GM18951 (cell line): ENCODE measurements around the gene TRIM45.
"Not testable (repeated sequence)": the region's sequence is repeated elsewhere in the genome, so short reads cannot be mapped to it uniquely, and the experiment has no call there.

ENCODE experiments used
- POLR2A ChIP-seq: IDR thresholded peaks from 4 replicates; pipeline ENCODE4 v1.6.1; 2011; ENCODE audit warnings: mild to moderate bottlenecking; ENCODE audit not compliant: insufficient read length, insufficient read depth; ENCODE audit errors: extremely low read depth
- in situ Hi-C: fragments of 300-500 bp; cut with MboI; formaldehyde crosslinking; loops from one replicate; pipeline ENCODE4 v1.12.0; 2022; ENCODE audit warnings: low sequenced_read_pairs, mixed read lengths, inconsistent platforms; ENCODE audit not compliant: unreplicated experiment

Gene TRIM45, protein sequence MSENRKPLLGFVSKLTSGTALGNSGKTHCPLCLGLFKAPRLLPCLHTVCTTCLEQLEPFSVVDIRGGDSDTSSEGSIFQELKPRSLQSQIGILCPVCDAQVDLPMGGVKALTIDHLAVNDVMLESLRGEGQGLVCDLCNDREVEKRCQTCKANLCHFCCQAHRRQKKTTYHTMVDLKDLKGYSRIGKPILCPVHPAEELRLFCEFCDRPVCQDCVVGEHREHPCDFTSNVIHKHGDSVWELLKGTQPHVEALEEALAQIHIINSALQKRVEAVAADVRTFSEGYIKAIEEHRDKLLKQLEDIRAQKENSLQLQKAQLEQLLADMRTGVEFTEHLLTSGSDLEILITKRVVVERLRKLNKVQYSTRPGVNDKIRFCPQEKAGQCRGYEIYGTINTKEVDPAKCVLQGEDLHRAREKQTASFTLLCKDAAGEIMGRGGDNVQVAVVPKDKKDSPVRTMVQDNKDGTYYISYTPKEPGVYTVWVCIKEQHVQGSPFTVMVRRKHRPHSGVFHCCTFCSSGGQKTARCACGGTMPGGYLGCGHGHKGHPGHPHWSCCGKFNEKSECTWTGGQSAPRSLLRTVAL

DNA sequence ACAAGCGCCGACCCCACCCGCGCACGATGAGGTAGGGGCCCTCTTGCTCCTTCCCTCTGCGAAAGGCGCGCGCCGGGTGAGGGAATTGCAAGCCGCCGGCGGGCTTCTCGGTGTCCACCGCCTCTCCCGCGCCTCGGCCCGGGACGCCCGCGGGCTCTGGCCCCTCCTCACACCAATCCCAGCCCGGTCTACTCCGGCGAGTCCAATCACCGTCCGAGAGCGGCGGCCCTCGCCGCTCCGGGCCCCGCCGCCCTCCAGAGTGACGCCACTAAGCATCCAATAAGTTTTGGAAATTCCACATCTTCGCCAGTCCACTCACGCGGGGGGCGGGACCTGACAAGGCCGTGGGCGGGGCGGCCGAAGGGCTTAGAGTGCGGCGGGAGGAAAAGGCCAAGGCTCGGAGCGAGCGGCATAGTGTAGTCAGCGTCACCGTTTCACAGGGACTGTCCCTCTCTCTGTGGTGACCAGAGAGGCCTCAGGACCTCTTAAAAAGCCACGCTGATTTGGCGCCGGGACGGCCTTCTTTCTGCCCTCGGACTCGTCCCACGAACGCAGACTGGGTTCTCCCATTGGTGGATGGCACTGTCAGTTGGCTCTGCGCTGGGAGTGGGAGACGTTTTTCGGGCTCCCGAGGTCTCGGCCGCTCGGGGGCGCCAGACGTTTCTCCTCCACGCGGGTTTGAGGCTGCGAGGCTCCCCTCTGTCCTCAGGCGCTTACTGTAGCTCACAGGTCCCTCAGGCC, at the start of gene TRIM45:
TSS of gene TRIM45 (minus strand) at position 161 of the 741 bp plus-strand sequence. CDS start 548 bp downstream, outside the sequence.
- in situ Hi-C loops = no loop called here
- TF ChIP-seq POLR2A = peak; percentile 44

DNA sequence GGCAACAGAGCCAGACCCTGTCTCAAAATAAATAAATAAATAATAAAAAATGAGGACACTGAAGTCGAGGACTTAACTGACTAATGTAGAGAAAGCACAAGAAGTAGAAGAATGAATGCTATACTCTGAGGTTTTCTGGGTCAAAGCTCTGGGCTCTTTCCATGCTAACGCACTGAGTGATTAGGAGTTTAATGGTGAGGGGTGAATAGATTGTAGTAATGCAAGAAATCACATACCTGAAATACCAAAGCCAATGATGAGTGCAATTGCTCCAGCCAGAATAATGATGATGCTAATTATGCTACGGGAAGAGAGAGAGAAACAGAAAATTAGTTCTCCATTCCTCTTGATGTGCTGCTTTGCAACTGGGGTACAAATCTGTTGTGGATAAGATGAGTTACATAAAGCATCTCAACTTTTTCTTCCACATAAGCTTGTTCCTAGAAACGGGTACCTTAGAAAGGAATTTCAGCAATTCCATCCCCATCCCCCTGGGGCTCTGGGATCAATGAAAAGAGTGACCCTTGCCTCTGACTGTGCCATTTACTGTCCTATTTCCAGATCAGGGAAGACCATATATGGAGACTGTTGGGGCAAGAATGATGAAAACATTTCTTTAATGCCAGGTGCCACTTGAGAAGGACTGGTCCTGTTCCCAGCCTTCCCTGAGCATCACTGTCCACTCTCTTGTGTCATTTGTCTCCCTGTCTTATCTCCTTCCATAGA, 48.5 kb upstream of the TRIM45 start:
- in situ Hi-C loops = no loop called here
- no peak for TF ChIP-seq POLR2A

DNA sequence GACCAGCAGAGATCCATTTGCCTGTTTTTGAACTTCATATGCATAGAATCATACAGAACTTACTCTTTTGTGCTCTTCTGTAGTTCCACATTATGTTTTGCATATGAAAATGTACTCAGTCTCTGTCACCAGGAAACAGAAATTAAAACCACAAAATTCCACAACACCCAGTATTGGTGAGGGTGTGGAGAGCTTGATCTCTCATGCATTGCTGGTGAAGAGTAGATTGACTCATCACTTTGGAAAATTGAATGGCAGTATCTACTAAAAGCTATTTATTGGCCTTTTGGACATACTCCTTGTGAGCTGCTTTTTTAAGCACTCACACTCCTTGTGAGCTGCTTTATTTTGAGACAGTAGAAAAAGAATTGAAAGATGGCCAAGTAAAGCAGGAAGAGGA, 45.9 kb upstream of the TRIM45 start:
- no peak for TF ChIP-seq POLR2A
- in situ Hi-C loops = no loop called here

DNA sequence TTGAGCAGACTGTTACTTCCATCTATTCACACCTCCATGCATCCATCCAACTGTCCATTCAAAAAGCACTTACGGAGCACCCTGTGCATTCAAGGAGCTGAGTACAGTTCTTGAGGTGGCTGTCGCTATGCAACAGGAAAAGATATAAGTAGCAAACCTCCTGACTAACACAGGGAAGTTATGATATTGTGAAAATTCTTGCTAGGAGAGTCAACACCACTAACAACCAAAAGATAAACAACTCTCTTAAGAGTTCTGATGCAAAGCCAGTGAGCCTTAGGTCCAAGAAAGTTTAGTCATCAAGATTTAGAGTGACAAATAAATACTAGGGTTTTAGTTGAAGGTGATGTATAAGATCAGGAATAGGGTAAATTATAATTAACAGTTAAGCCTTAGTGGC, 44.5 kb upstream of the TRIM45 start:
- in situ Hi-C loops = no loop called here
- TF ChIP-seq POLR2A = no peak

DNA sequence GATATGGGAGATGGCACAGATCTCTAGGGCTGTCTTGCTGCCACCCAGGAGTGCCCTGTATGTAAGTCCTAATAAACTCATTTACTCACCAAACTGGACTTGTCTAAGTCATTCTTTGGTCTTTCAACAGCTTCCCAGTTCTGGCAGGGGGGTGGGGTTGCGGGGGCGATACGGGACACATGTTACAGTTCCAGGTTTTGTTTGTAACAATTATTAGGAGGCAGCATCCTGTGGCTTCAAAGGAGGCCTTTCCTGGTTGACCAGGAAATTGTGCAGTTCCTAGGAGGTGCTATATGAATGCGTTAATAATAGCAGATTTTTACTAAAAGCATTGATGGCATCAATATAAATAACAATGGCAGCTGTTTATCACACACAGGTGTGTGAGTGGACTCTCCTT, 42.7 kb upstream of the TRIM45 start:
- in situ Hi-C loops = no loop called here
- no peak for TF ChIP-seq POLR2A

DNA sequence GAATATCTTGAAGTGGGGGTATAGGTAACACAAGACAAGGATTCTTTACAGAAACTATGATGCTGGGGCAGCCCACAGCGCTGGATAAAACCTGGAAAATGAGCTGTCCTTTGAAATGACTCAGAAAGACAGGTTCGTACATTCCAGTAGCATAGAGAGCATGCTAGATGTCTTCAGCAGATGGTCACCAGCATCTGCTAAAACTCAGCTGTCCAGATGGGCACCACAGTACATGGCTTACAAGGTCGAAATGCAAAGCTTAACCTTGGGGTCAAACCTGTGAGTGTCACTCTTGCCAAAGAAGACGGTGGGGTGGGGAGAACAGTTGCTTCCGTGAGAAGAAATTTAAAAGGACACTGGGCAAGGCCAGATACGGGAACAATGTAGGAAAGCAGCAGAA, 41.3 kb upstream of the TRIM45 start:
- TF ChIP-seq POLR2A = no peak
- in situ Hi-C loops = no loop called here

DNA sequence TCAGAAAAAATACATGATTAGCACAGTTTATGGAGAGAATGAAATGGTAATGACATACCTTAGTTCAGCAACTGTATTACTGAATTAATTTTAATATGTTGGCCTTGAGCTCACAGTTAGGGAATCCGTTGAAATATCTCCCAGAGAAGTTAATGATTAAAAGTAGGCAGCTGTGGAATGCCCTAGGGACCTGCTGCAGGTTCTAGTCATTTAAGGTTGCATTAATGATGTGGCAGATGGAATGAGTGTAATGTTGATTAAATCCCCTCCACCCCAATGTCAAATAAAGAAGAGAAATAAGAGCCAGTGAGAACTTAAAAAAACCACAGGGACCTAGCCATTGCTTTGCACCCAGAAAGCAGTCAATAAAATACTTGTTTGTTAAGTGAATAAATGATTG, 40.3 kb upstream of the TRIM45 start:
- in situ Hi-C loops = no loop called here
- no peak for TF ChIP-seq POLR2A

DNA sequence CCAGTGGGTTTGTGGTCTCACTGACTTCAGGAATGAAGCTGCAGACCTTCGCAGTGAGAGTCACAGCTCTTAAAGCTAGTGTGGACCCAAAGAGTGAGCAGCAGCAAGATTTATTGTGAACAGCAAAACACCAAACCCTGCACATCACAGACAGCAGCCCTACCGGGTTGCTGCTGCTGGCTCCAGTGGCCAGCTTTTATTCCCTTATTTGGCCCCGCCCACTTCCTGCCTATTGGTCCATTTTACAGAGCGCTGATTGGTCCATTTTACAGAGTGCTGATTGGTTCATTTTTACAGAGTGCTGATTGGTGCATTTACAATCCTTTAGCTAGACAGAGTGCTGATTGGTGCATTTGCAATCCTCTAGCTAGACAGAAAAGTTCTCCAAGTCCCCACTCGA, 29.8 kb upstream of the TRIM45 start:
- in situ Hi-C loops = not testable (repeated sequence)

DNA sequence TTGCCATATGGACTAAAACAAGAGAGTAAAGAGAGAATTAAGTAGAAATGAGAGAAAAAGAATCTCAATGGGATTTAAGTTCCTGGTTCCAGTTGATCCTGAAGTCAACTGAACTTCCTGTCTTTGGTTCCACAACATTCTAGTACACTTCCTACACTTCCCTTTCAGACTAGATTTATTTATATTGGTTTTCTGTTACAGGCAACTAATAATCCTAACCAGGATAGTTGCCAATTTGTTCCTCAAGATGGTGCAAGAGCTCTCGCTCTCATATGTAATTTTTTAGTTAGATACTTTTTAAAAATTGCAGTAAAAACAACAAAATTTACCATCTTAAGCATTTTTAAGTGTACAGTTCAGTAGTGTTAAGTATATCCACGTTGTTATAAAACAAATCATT, 28.8 kb upstream of the TRIM45 start:
- TF ChIP-seq POLR2A = no peak
- in situ Hi-C loops = no loop called here

DNA sequence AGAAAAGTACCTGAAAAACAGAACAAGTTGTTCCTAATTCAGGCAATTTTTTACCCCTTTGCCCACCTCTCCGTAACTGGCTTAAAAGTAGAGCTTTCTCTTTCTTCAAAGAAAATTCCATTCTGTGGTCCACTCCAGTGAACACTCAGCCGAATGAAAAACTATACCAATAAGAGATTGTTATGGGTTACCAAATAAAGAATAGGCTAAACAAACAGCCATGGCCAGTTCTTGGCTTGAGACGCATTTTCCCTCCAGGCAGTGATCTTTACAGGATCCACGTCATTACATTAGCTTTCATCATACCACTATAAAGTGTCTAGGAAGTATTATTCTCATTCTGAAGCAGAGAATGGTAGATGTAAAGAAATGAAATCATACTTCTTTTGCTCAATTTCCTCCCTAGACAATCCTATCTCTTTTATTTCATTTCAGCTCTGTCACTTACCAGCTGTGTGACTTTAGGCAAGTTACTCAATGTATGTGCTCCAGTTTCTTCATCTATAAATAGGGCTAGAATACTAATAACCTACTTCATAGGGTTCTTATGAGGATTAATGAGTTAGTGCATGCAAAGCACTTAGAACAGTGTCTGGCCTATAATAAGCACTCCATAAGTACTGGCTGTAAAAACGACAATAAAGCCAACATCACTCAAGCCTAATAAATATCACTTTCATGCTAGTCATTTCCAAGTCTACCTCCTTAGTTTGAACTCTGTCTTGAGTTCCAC, 26.5 kb upstream of the TRIM45 start:
- in situ Hi-C loops = no loop called here
- TF ChIP-seq POLR2A = no peak

DNA sequence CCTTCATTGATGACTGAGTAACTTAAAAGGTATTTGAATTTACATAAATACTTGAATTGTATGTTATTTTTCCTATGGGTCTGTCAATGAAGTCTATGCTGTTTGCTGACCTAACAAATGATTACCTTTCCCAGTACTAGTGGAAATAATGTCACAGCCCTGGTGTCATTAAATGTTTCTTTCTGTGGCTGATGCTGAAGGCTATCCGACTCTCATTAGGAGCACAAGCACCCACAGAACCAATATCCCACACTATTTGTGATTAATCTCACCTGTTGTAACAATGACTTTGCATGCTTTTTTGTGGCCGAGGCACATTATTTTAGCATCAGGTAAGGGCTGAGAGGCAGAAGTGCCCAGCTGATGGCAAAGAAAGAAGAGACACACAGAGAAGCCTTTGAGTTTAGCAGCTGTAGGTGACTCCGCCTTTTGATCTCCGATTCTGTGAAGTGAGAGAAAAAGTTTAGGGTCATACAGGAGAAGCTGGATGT, 25.8 kb upstream of the TRIM45 start:
- no peak for TF ChIP-seq POLR2A
- in situ Hi-C loops = no loop called here

DNA sequence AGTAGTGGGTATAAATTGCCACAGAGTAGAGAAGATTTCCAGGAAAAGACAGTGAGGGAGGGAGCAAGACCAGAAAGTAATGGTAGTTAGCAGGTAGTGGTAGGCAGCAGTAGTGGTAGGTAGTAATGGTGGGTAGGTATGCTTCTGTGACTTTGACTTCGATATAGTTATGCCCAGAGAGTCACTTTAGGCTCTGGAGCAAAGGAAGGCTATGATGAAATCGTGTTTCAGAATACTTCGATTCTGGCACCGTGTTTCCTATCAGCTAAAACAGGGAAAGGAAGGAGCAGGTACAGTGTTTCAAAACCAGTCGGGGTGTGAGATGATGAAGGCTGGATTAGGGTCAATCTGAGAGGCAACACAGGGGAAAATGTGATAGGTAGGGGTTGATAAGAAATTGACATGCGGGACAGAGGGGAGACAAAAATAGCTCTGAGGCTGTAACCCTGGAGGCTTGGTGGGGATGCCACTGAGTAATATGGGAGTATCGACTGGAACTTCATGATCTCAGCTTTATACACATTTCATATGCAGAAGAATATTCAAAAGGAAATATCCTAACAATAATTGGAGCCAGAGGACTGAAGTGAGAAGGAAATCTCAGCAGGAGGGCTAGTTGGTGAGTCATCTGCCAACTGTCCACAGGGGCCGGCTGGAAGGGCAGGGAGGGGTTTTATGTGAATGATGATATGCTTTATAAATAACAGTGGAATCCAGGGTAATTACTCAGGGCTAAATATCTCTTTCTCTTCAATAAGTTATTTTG, 25.2 kb upstream of the TRIM45 start:
- TF ChIP-seq POLR2A = no peak

More for the DNA sequence above, 25.2 kb upstream of the TRIM45 start:
- in situ Hi-C loops = no loop called here
